ENCODE results near the gene FARP1.

FARP1 gene

DNA sequence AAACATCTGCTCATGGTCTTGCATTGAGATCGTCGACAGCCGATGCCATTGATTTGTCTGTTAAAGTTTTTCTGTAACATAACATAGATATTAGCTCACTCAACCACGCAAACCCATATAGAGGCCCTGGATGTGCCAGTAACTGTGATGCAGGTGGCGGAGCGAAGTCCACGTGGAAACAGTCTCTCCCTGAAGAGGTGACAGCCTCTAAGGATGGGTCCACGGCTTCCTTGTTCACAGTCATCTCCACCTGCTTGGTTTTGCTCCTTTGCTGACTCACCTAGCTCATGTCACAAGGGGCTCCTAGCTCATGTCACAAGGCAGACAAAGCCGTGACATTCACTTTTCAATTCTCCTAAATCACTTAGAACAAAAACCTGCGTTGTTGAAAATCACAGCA, 42.4 kb upstream of the FARP1 start:
- no peak for TF ChIP-seq CTCF (IDR thresholded peaks at IDR 0.05; ENCODE audit: borderline replicate concordance, insufficient read depth, low read depth, low read length)
- H3K4me3 ChIP-seq (ENCODE audit: low read depth, low read length): no peak overlapping the region

DNA sequence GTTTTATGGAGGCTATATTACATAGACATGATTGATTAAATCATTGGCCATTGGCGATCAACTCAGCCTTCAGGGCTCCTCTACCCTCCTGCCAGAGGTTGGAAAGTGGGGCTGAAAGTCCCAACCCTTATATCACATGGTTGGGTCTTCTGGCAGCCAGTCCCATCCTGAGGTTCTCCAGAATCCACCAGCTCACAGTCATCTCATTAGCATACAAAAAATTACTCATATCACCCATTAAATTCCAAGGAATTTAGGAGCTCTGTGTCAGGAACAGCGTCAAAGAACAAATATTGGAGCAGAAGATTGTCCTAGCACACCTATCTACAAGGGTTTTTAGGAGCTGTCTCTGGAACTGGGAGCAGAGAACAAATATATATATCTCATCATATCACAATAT, 39.4 kb upstream of the FARP1 start:
- H3K4me3 ChIP-seq (ENCODE audit: low read depth, low read length): no peak overlapping the region
- no peak for TF ChIP-seq CTCF (IDR thresholded peaks at IDR 0.05; ENCODE audit: borderline replicate concordance, insufficient read depth, low read depth, low read length)

DNA sequence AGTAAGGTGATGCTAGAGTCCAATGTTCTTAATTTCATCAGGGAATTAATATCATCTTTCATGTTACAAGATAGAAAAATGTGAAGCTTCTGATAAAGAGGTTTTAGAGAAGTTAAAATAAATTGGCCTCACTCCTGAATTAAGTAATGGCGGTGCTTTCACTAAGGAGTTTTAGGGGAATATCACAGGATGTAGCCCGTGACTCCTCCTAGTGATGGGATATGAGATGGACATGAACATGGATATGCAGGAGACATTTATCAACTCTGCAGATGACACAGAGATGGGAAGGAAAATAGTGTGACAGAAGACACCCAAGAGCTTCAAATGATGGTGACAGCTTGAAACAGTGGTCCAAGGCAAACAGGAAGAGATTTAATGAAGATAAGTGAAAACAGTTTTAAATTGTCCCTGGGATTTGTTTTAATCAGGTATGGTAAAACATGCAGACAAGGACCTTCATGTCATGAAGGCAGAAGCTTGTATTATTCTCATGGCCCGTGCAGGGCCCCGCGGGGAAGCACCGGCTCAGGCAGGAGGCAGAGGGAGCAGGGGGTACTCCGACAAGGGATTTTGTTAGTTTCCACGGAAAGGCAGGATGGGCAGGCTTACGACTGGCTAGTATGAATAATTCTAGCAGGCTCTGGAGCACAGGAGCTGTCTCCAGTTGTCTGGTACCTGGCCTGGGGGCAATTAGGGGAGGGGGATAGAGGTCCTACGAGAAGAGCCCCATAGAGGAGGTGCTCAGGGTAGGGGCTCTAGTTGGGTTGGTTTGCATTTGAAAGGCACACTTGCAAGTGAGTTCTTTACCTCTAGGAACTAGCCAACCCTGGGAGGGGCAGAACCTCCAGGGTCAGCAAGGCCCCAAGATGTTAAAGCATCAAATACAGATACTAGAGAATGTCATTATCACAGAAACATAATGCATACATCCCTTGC, 38.7 kb upstream of the FARP1 start:
- H3K4me3 ChIP-seq (ENCODE audit: low read depth, low read length): no peak overlapping the region

GRCh38 chr13:98105929-98106336, 37.0 kb upstream of the FARP1 start:
- no peak overlapping the region for H3K4me3 ChIP-seq (ENCODE audit: low read depth, low read length)
- no peak for TF ChIP-seq CTCF (IDR thresholded peaks at IDR 0.05; ENCODE audit: borderline replicate concordance, insufficient read depth, low read depth, low read length)

More for the DNA sequence above, 38.7 kb upstream of the FARP1 start:
- TF ChIP-seq CTCF (IDR thresholded peaks at IDR 0.05; ENCODE audit: borderline replicate concordance, insufficient read depth, low read depth, low read length): no peak

- TF ChIP-seq CTCF (IDR thresholded peaks at IDR 0.05; ENCODE audit: borderline replicate concordance, insufficient read depth, low read depth, low read length): no peak
- H3K4me3 ChIP-seq (ENCODE audit: low read depth, low read length): no peak overlapping the region
These were observed 34.6 kb upstream of the FARP1 start for GRCh38 chr13:98108341-98108740.

DNA sequence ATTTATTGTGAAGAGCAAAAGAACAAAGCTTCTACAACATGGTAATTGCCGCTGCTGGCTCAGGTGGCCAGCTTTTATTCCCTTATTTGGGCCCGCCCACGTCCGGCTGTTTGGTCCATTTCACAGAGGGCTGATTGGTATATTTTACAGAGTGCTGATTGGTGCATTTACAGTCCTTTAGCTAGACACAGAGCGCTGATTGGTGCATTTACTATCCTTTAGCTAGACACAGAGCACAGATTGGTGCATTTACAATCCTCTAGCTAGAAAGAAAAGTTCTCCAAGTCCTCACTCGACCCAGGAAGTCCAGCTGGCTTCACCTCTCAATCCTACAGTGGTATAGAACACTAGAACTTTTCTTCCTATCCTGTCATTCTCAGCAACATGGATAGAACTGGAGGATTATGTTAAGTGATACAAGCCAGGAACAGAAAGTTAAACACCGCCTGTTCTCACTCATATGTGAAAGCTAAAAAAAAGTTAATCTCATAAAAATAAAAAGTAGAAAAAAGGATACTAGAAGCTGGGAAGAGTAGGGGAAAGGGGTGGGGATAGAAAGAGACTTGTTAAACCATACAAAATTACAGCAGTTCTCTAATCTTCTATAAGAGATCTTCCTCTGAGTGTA, 33.6 kb upstream of the FARP1 start:
- no peak for TF ChIP-seq CTCF (IDR thresholded peaks at IDR 0.05; ENCODE audit: borderline replicate concordance, insufficient read depth, low read depth, low read length)
- H3K4me3 ChIP-seq (ENCODE audit: low read depth, low read length): no peak overlapping the region

All from GM12875 (cell line).